DMS114 treated with DMSO at 0.1 percent for 48 hours (cell line): Measurements from ENCODE around the gene TUBA4A.

Experiments
- DNase-seq: peaks from one replicate; lab custom pipeline; 2025; ENCODE audit not compliant: unreplicated experiment; lab: John Stamatoyannopoulos, UW

The TUBA4A gene

DNA sequence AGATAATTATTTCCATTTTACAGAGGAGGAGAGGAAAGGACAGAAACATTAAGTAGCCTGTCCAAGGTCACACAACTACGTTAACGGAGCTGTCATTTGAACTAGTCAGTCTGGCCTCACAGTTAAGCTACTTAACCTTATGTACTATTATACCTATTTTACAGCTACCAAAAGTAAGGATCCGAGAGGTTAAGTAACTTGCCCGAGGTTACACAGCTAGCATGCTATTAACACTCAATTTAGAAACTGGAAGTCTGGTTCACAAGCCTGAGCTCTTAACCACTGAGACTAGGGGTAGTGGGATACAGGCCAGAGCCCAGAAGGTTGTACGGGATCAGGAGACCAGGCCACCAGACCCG, 8.9 kb downstream of the TUBA4A start:
- DNase-seq: no peak

- no peak for DNase-seq
Measured at GRCh38 chr2:219243291-219243761, 10.4 kb downstream of the TUBA4A start.

- no peak for DNase-seq
Measured at GRCh38 chr2:219234331-219234730, 19.4 kb downstream of the TUBA4A start.

- DNase-seq: no peak
Measured at GRCh38 chr2:219230059-219230540, 23.6 kb downstream of the TUBA4A start.

- DNase-seq: peak; percentile 97
Measured at GRCh38 chr2:219229305-219230058, 24.2 kb downstream of the TUBA4A start, which contains the start of the genes ANKZF1 and ATG9A. Gene ANKZF1, plus strand, starts transcription at chr2:219229806. Its CDS starts 452 bp downstream, at chr2:219230258. Gene ATG9A, minus strand, starts transcription at chr2:219229636. Its CDS starts 1,612 bp downstream, at chr2:219228024.

DNA sequence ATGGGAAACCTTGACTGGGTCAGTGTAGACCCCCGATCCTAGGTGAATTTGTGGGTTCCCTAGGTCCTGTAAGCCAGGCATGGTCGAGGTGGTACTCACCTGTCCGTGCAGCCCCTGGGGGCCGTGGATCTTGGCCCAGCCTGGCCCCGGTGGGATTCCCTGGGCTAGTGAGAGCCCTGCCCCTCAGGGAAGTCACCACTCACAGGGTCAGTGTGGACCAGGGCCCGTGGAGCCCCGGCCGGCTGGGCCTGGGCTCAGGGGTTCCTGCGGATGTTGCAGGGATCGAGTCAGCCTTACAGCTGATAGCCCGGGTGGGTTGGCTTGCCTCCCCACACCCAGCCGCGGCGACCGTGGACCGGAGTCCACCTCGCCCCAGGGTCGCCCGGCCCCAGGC, 24.8 kb downstream of the TUBA4A start:
- no peak for DNase-seq

DNA sequence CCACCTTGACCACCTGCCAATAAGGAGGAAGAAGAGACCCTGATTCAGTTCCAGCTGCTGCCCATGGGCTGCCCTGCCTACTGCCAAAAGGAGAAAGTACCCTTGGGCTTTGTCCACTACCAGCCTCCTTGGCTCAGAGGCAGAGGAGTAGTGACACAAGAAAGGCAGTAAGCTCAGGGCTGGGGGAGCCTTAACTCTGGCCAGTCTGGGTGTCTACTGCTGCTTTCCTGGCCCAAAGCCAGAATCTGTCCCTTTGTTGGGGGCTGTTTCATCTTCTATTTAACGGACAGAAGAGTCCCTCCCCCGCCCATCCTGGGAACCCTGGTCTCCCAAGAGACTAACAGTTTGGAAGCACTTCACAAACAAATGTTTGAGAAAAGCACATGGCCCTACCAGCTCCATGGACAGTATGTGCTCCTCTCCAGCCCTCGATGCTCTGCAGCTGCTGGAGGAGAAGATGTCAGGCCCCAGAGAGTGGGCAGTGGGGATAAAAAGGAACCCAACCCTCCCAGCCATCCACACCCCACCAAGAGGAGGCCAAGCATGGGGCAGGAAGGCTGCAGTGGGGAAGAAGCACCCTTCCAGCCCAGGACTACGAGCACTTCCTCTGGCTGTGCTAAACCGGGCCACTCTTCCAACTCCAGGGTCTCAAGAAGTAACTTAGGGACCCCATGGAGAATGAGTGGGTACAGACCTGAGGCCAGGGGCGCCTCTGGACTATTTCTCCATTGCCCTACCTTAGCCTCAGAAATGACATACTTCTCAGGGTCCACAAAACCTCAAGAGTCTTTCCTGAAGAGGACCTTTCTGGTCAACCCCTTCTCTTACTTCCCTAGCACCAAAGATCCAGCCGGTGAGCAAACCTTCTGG, 25.4 kb downstream of the TUBA4A start:
- DNase-seq: no peak

GRCh38 chr2:219225350-219225749, 28.4 kb downstream of the TUBA4A start:
- no peak for DNase-seq

DNA sequence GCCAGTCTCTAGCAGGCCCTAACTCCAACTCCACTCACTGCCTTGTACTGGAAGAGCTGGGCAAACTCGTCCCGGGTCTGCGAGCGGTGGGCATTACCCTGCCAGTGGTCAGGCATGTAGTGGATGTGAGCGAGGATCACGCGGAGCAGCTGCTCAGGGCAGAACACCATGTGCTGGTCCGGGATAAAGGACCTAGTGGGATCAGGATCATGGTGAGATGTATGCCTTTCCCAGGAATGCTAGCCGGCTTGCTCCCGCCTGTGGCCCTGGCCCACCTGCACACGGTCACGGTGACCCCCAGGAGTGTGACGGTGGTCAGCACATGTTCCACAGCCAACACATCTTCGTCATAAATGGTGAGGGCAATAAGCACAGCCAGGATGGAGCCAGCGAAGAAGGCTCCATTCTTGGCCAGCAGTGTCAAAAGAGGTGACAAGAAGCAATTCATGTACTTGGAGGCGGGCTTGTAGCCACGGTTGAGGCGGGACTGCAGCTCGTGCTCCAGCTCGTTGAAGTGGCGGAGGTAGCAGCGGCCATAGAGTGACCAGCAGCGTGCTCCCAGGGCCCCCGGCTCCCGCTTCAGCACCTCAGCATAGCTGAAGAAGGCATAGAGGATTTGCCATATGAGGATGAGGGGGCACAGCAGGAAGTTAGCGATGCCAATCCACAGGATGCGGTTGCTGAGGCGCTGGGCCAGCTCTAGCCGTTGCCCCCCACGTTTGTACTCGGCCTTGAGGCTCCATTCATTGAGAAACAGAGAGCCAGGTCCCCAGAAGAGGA, 29.7 kb downstream of the TUBA4A start:
- no peak for DNase-seq

GRCh38 chr2:219221957-219222518, 31.7 kb downstream of the TUBA4A start:
- DNase-seq: no peak

DNA sequence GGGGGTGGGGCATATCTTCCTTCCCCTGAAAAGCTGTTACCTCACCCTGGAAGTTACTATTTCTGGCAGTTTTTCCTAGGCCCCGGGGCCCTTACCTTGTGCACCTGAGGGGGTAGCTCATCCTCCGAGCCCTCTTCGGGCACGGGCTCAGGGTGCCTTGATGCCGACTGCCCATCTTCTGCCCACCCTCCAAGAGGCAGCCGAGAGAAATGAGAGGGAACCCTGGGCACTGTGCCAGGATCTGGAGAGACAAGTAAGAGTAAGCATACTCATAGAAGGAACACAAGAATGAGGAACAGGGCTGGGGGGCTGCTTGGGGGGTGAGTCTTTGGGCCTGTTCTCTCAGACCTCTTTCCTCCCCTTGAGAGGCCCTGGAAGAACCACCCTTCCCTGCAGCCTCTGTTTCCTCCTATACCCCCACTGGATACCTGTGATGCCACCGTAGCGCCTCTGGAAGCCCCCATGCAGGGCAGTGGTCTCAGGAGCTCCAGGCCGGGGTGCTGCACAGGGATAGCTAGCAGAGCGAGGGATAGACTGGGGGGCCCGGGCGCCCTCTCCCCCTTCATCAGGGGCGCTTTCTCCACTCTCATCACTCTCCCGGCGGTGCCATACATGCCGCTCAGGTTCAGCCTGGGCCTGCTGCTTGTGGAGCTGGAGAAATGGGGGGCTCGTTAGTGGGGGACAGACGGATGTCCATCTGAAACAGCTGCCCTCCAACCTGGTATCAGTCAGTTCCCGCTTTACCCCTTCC, 32.9 kb downstream of the TUBA4A start:
- no peak for DNase-seq

- DNase-seq: no peak
Measured at GRCh38 chr2:219219784-219220532, 33.8 kb downstream of the TUBA4A start.

- DNase-seq: peak; percentile 76
Measured at GRCh38 chr2:219218732-219219701, 34.7 kb downstream of the TUBA4A start, which contains the start of gene ABCB6. Gene ABCB6, minus strand, starts transcription at chr2:219218958. Its CDS starts 285 bp downstream, at chr2:219218673.

DNA sequence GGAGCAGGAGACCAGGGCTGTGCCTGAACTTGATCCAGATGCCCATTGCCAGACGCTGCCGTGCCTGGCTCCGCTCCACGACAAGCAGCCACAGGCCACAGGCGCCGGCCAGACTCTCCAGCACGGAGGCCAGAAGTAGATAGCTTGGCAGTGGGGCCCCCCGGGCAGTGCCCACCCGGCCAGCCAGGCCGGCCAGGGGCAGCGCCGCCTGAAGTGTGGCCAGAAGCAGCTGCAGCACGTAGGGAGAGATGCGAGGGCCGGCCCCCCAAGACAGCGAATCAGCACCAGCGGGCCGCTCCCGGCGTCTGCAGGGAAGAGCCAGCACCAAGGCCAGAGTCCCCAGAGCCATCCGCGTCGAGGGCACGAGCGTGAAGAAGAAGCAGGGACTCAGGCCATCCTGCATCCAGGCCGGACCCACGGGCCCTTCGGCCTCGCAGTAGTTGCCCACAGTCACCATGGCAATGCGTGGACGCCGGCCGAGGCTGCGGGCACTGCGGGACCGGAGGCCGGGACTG, 35.4 kb downstream of the TUBA4A start:
- DNase-seq: peak; percentile 41

GRCh38 chr2:219216535-219216915, 37.2 kb downstream of the TUBA4A start:
- DNase-seq: no peak

- DNase-seq: no peak
Measured at GRCh38 chr2:219215871-219216534, 37.7 kb downstream of the TUBA4A start.

- no peak for DNase-seq
Measured at GRCh38 chr2:219214786-219215185, 38.9 kb downstream of the TUBA4A start.
